Stimulated activated CD4-positive, alpha-beta T cell treated with anti-CD3 and anti-CD28 coated beads, Interleukin-4, amount 100 ng/mL, for 1 hour (primary cell): ENCODE results near the gene KLF7.

Experiments
- DNase-seq: peaks from one replicate; pipeline ENCODE4 v3.0.0-alpha.2; 2020

Gene KLF7

GRCh38 chr2:207123335-207123744, 42.4 kb downstream of the KLF7 start:
- peak; percentile 66 for DNase-seq

GRCh38 chr2:207122651-207123334, 43.0 kb downstream of the KLF7 start:
- DNase-seq: no peak

DNA sequence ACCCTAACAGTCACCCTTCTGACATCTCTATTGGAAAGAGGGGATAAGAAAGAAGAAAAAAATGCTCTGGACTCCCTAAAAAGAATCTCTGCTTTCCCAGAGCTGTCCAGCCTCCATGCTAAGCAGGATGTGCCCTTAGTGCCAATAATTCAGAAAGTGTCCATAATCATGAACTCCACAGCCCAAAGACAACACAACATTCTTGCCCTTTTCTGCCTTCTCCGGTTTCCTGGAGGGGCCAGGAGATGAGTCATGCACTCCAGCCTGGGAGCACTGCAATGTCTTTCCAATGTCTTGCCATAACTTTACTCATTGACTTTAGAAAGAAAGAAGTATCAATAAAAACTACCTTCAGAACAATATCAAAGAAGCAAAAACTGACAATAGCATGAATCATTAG, 44.0 kb downstream of the KLF7 start:
- no peak for DNase-seq

GRCh38 chr2:207119048-207119447, 46.7 kb downstream of the KLF7 start:
- DNase-seq: no peak

GRCh38 chr2:207117668-207118067, 48.1 kb downstream of the KLF7 start:
- DNase-seq: no peak

GRCh38 chr2:207115715-207116364, 49.9 kb downstream of the KLF7 start:
- DNase-seq: no peak

- DNase-seq: no peak
These were observed 52.3 kb downstream of the KLF7 start for GRCh38 chr2:207113414-207113813.

- no peak for DNase-seq
These were observed 53.0 kb downstream of the KLF7 start for GRCh38 chr2:207112785-207113184.

- no peak for DNase-seq
These were observed 53.4 kb downstream of the KLF7 start for GRCh38 chr2:207112383-207112782.

- no peak for DNase-seq
These were observed 54.0 kb downstream of the KLF7 start for GRCh38 chr2:207111757-207112156.

DNA sequence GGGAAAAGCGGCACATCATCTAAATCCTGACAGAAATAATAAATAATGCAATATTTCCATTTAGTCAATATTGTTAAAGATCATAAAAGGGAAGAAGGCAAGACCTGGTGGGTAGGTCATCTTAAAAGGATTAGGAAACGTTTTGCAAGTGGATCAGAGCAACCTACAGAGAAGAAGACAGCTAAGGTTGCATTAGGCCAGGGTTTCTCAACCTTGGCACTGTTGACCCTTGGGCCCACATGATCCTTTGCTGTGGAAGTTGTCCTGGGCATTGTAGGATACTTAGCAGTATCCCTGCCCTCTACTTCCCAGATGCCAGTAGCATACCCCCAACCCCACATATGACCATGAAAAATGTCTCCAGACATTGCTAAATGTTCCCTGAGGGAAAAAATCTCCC, 55.0 kb downstream of the KLF7 start:
- DNase-seq: no peak

- no peak for DNase-seq
These were observed 55.4 kb downstream of the KLF7 start for GRCh38 chr2:207110310-207110709.

GRCh38 chr2:207109768-207110167, 56.0 kb downstream of the KLF7 start:
- DNase-seq: no peak

GRCh38 chr2:207108440-207108839, 57.3 kb downstream of the KLF7 start:
- no peak for DNase-seq

DNA sequence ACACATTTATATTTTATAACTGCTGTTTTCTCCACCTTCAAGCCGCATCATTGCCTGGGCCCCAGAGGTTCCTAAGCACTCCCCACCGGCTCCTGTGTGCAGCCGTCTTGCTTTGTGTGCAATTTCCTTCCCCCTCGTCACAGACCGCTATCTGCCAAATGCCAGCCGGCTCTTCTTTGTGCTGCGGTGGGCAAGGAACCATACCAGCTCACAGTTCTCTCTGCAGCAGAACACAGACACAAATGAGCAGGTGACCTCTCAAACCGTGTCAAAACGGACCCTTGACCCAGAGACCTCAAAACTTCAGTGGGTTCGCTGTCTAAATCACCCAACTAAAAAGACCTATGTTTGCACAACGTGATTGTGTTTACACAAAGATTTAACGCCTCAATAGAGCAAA, 58.2 kb downstream of the KLF7 start:
- no peak for DNase-seq

DNA sequence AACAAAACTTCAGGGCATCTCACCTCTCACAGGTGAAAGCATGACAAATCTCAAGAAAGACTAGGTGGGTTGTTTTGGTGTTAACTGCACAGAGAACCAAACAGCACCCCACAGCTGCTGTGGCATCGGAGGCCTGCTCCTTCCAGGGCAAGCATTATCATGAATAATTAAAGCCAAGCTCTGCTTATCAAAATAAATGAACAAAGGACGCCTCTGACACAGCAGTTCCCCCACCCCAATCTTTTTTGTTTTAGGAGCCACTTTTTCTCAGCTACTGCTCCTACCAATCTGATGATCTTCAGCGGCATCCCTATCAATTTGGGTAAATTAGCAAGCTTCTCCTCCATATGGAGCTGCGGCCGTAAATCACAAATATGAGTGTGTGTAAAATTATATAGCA, 58.6 kb downstream of the KLF7 start:
- no peak for DNase-seq

GRCh38 chr2:207103132-207103531, 62.6 kb downstream of the KLF7 start:
- no peak for DNase-seq

DNA sequence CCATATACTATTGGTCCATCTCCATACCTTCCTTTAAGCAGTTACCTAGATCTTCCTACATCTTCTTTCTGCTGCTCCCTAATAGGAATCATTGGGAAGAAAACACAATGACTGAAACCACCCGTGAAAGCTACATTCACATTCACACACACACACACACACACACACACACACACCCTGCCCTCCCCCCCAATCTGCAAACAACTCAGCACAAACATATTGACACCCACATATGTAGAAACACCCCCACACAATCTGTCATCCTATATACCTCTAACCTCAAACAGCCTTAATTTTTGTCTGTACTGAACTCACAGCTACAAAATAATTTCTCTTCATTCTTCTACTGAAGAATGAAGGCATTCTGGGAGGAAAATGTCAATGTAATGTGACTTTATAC, 63.8 kb downstream of the KLF7 start:
- DNase-seq: no peak

- DNase-seq: no peak
These were observed 68.5 kb downstream of the KLF7 start for GRCh38 chr2:207097278-207097677.

- DNase-seq: no peak
These were observed 69.8 kb downstream of the KLF7 start for GRCh38 chr2:207095963-207096362.

GRCh38 chr2:207093234-207093633, 72.5 kb downstream of the KLF7 start:
- no peak for DNase-seq

DNA sequence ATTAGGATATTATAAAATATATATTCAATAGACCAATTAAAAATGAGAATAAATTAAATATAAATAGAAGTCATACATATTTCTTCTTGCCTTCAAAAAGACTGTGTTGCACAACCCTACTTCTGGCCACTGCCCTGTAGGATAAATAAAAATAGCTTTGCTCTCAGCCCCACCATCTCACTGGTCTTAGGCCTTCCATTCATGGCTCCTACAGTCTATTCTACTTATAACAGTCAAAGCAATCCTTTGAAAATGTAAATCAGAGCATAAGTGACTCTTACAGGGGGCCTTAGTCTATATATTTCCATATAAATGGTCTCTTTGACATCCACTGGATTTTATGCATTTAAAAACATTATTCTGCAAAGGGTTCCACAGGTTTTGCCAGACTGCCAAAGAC, 72.9 kb downstream of the KLF7 start:
- DNase-seq: no peak

GRCh38 chr2:207091928-207092327, 73.8 kb downstream of the KLF7 start:
- no peak for DNase-seq

GRCh38 chr2:207091176-207091575, 74.6 kb downstream of the KLF7 start:
- no peak for DNase-seq

DNA sequence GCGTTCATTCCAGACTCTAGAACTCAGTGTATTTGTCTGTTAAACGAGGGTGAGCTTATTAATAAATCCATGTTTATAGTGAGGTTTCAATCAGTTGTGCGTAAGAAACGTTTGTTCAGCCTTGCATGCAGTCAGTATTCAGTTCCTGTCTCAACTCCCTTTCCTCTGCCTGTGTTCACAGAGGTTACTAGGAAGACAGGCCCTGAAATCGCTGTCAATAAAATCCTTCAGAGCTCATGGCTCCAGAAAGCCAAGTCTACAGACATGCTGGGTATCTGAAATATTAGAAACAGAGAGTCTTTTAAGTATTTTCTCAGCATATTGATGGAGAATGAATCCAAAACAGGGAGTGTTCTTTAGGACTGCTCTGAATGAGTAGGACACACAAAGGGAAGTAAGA, 75.4 kb downstream of the KLF7 start:
- no peak for DNase-seq
